GM19239 (cell line): ENCODE measurements around the gene SCARF2.
"Not testable (repeated sequence)": the region's sequence is repeated elsewhere in the genome, so short reads cannot be mapped to it uniquely, and the experiment has no call there.

Source experiments
- DNase-seq: peaks from one replicate; pipeline ENCODE4 v3.0.0; 2011; ENCODE audit warnings: low spot score; ENCODE audit not compliant: insufficient read length
- FAIRE-seq: peaks from 2 replicates; lab custom pipeline; 2011; peaks lifted over from hg19 to GRCh38; lab: Jason Lieb, UNC

Gene SCARF2

DNA sequence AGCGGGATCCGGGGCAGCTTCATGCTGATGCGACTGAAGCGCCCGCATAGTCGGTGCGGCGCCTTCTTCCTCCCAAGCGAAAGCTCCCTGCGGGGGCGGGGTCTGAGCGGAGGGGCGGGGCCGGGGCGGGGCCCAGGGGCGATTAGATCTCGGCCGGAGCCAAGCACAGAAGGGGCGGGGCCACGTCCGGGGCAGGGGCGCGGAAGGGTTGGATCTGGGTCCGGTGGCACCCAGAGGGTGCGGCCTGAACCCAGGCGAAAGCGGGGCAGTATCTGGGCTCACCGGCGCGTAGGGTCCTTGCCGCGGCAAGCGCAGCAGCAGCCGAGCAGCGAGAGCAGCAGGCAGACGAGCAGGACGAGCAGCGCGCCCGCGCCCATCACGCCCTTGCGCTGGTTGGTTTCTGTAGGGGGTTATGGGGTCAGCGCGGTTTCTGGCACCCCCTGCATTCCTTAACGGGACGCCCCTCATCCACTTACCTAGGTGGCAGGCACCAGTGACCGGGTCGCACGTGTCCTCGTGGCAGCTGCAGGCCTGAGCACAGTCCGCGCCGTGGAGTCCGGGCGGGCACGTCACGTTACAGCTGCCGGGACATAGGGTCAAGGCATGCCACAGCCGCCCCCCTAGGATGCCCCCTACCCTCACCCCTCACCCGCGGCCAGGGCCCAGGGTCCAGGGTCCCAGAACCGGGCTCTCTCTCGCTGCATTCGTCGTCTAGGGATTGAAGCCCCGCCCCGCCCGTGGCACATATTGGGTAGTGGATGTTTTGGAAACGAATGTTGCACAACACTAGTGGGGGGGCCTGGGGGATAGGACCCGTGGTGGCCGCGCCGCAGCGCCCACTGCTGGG lies 8.1 kb downstream of the SCARF2 start:
- FAIRE-seq = no peak
- peak; percentile 95 for DNase-seq

DNA sequence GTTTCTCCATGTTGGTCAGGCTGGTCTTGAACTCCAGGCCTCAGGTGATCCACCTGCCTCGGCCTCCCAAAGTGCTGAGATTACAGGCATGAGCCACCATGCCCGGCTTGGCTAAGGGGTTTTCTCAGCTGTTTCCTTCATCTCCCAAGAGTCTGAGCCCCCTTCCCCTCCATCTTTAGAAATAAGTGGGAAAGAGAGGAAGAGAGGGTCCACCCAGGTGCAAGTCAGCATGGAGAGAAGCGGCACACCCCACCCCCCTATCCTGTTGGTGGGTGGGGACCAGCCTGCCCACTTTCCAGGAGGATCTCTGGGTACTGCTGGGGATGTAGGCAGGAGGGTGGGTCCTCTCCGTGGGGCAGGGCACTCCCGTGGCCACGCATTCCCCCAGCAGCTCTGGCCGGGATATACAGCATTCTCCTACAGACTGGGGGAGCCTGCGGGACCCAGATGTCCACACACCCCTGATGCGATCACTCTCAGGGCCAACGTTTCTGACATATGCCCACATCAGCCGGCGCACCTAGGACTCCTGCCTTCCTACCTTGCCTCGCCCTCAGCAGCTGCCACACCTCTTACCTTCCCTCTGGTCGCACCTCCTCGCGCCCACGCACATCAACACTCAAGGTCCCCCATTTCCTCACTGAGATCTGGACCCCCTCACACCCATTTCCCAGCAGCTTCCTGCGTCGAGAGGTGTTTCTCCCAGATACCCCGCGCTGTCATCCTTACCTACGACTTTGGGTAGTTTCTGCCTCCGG lies 8.9 kb downstream of the SCARF2 start:
- DNase-seq (no peak), FAIRE-seq (no peak)

GRCh38 chr22:20427945-20428417 lies 9.6 kb downstream of the SCARF2 start:
- DNase-seq (no peak), FAIRE-seq (no peak)

- FAIRE-seq (no peak), DNase-seq (no peak)
These were observed 10.3 kb downstream of the SCARF2 start for GRCh38 chr22:20427104-20427944.

- FAIRE-seq = no peak
- DNase-seq = no peak
These were observed 11.4 kb downstream of the SCARF2 start for GRCh38 chr22:20426259-20426615.

- FAIRE-seq = no peak
These were observed 11.9 kb downstream of the SCARF2 start for GRCh38 chr22:20425566-20426258.

DNA sequence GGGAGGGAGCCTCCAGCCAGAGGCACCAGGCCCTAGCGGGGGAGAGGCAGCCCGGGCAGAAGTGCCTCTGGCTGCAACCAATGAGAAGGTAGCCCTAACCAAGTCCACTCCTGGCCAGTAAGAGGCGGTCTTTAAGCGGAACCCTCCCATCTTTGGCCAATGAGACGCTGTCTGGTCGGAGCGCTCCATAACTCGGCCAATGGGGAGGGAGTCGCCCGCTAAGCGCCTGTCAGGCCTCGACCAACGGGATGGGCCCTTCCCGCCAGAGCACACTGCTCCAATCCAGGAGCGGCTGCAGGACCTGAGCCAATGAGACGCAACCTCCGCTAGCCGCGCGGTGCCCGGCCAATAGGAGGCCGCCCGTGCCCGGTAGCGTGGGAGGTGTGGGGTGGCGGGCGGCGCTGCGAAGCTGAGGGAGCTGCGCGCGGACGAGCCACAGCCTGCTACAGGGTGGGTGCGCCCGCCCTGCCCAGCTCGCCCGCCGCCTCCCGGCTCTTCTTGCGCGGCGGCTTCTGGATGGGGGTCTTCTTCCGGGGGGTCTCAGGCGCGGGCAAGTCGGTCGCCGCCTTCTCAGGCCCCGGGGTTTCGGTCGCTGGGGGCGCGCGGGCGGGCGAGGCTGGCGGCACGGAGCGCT lies 12.6 kb downstream of the SCARF2 start:
- FAIRE-seq (no peak), DNase-seq (no peak)

More at GRCh38 chr22:20425566-20426258, 11.9 kb downstream of the SCARF2 start:
- no peak for DNase-seq

- FAIRE-seq = no peak
These were observed 13.1 kb downstream of the SCARF2 start for GRCh38 chr22:20424568-20424931.

DNA sequence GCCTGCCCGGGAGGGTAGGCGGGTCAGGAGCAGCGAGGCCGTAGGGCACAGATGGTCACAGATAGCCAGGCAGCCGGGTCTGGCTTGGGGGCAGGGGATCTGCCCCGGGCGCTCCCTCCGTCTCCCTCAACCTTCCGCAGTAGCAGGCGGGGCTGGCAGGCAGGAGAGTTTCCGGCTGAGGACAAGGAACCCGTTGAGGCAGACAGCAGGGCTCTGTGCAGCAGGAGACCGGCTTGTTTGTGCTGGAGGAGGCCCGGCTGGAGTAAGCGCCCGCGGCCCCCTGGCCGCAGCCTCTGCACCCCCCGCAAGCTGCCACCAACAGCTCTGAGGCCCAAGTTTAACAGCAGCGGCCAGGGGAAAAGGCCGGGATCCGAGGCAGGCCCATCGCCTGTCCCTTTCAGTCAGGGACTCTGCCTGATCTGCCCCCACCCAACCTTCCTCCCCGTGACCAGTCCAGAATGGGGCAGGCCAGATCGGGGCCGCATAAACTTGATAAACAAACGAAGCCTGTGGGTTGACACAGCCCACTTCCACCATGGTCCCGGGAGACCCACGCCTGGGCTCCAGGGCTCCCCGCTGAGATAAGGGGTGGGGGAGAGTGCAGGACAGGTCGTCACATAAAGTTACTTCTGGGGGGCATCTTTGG lies 13.6 kb downstream of the SCARF2 start:
- FAIRE-seq = no peak

More at GRCh38 chr22:20424568-20424931, 13.1 kb downstream of the SCARF2 start:
- DNase-seq = no peak

DNA sequence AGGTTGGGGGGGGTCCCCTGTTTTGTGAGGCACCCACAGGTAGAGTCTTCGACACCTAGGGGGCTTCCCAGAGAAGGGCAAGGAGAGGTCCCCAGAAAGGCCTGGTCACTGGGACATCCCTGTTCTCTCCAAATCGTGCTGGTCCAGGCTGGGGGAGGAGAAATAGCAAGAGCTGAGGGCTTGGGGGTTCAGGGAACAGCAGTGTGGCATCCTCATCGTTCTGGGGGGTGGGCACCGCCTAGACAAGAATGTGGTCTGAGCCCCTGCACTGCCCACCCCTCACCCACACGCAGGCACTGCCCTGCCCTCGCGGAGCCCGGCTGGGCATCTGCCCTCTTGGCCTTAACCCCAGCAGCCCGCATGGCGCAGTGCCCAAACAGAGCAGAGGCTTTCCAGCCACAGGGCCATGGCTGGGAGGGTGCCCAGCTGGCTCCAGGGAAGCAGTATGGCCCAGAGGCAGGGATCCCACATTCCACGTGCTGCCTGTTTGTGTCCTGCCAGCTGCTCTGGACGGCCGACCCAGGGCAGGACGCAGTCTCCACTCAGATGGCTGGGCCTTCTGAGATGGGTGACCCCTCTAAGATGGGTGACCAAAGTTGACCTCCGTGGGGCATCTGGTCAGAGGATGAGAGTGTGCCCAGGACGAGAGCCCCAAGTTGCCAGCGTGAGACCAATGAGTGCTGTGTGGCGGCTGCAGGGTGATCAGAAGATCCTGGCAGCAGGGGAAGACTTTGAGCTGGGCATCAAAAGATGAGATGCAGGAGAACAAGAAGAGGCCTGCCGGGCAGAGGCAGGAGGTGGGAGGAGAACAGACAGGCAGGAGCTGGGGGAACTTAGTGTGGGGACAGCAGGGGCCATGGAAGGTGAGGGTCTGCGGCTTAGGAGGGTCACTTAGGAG lies 14.4 kb downstream of the SCARF2 start:
- FAIRE-seq = no peak
- DNase-seq = no peak

More for the DNA sequence above, 13.6 kb downstream of the SCARF2 start:
- no peak for DNase-seq

DNA sequence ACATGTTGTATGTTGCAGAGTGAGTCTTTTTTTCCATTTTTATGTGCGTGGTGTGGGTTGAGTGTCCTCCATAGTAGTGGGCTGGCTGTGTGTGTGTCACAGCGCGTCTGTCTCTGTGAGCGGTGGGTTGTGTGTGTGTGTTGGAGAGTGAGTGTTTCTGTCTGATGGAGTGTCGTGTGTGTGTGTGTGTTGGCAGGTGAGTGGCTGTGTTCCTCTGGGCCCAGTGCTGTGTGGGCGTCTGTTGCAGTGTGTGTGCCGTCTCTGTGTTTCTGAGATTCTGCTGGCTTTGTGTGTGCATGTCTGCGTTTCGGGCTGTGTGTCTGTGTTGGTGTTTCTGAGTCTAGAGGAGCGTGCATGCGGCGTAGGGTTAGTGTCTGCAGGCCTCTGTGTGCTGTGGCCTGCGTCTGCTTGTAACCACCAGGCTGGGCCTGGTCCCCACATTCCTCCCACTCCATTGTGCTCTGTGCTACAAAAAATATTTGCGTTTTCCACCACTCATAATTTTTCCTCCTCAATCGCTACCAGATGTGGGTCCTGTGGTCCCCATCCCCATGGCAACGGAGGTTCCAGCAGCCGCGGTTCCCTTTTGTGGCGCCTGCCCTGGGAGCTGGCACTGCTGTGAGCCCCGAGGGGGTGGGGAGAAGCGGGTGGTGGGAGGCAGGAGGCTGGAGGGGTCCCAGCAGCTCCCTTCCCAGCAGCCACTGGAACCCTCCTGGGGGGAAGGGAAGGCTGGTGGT lies 15.2 kb downstream of the SCARF2 start:
- no peak for FAIRE-seq
- no peak for DNase-seq

DNA sequence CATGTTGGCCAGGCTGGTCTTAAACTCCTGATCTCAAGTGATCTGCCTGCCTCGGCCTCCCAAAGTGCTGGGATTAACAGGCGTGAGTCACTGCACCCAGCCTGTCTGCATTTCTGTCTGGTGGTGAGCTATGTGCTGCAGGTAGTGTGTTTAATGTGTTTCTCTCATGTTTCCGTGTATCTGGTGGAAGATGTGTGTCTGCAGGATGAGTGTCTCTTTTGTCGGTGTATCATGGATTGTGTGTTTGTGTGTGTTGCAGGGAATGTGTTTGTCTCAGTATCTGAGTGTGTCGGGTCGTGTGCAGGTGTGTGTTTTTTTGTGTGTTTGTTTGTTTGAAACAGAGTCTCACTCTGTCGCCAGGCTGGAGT lies 16.1 kb downstream of the SCARF2 start:
- DNase-seq (no peak), FAIRE-seq (no peak)

DNA sequence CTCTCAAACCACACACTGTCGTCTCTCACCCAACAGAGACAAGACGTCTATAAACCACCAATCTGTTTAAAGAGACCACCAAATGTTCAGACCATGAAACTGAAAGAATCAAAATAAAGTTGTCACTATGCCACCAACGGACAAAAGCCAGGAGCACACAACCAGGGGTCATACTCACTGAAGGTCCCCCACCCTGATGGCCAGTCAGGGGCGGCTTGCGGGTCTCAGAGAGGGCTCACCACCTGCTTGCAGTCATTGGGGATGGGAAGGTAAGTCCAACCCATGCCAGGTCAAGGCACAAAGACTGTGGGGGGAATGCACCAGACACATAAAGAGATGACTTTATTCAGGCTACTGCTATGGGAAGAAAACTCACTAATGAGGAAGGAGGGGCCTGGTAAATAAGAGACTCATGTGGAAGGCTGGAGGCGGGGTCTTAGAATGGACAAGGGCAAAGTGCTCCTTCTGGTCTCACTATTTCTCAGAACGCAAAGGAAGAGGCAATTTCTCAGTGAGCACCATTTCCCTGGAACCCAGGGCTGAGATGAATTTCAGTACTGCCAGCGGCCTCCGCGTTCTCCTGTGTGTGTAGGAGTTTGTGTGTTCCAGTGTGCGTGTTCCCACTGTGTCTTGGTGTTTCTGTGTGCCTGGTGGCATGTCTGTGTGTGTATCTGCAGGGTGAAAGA lies 17.3 kb downstream of the SCARF2 start:
- DNase-seq (no peak), FAIRE-seq (no peak)

DNA sequence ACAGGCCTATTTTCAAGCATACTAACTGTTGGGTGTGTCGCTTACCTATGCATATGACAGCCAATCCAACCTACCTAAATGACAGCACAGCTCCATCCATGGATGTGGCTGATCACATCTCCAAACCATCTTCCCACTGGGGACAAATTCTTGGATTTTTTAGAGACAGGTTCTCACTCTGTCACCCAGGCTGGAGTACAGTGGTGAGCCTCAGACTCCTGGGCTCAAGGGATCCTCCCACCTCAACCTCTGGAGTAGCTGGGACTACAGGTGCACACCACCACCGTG lies 18.0 kb downstream of the SCARF2 start:
- no peak for DNase-seq
- no peak for FAIRE-seq

GRCh38 chr22:20418211-20418788 lies 19.3 kb downstream of the SCARF2 start:
- FAIRE-seq = peak; percentile 56

GRCh38 chr22:20415699-20416098 lies 21.9 kb downstream of the SCARF2 start:
- not testable (repeated sequence) for DNase-seq, FAIRE-seq

More at GRCh38 chr22:20418211-20418788, 19.3 kb downstream of the SCARF2 start:
- DNase-seq = peak; percentile 83

DNA sequence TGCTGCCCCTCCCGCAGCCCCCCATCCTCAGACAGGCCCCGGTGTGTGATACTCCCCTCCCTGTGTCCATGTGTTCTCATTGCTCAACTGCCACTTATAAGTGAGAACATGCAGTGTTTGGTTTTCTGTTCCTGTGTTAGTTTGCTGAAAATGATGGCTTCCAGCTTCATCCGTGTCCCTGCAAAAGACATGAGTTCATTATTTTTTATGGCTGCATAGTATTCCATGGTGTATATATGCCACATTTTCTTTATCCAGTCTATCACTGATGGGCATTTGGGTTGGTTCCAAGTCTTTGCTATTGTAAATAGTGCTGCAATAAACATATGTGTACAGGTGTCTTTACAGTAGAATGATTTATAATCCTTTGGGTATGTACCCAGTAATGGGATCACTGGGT lies 22.4 kb downstream of the SCARF2 start:
- FAIRE-seq, DNase-seq: not testable (repeated sequence)
